ENCODE measurements around the gene C14orf119. TPM values are rescaled to one million over a fixed set of nuclear protein-coding genes. Genes with fewer than 3 reads are reported as not detected.

Gene C14orf119
- total RNA-seq, 1 donor from 2014 or later, result 35.3 TPM

DNA sequence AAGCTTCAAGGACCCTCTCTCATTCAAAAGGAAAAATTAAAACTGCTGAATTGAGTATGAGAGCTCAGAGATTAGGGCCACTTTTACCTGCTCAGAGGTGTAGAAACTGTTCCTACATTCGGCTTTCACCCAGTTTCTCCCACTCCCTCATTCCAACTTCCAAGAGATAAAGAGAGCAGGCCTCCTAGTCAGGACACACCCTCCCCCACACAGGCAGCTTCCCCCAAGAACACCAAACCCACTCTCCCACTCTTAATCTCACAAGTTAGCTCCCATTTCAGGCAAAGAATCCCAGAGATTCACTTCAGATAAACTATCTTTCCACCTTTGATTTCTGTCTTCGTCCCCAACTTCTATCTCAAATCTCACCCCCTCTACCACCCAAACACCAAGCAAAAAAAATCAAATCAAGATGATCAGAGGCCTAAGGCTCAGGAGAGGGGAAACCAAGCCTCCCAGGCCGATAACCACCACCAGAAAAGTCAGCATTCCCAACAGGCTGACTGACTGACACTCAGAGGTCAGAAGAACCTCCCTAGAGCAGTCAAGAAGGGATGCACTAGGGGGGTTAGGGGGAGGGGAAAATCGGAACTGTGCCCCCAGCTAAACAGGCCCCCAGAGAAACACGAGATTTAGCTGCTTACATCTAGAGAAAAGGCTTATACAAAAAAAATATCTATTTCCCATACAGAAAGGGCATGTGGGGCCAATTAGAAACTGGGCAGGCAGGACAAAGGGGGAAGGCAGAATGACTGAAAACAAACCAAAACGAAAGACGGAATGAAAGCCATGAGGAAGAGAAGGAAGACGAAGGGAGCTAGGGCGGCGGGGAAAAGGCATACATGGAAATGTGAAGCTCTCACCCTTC is 24.8 kb upstream of the C14orf119 start:
- DNase-seq (no peak), ATAC-seq (ENCODE audit: low read depth) (no peak)
- Mint-ChIP-seq H3K4me1 (peaks cover 36% of the 10 kb centered on the region), H3K4me3 (peak overlapping the region; percentile 98), H3K9me3 (no peaks in the 10 kb centered on the region), H3K36me3 (ENCODE audit: low read depth) (peaks cover 78% of the 10 kb centered on the region), H3K27me3 (no peaks in the 10 kb centered on the region), H3K27ac (peak overlapping the region; percentile 92)
- no peak for TF ChIP-seq CTCF (IDR thresholded peaks at IDR 0.05)
- intact Hi-C loops (cut with micrococcal nuclease), result loop anchor here (1.0 kb wide), 1 partner anchor 24 kb away; no protein-coding TSS in a partner anchor
- ChIA-PET POLR2A (interaction anchor here (0.5 to 4.0 kb wide), 4 partner anchors 8 to 32 kb away, joined by 6 to 36 read pairs (median 6); partner anchors contain the start of genes ACIN1 and C14orf119), CTCF (interaction anchor here (1.0 to 3.3 kb wide), 11 partner anchors 8 to 310 kb away, joined by 3 to 15 read pairs (median 3); partner anchors contain the start of genes CDH24 and CIROP)

- H3K4me1 Mint-ChIP-seq, result peaks cover 36% of the 10 kb centered on the region
- H3K4me3 Mint-ChIP-seq, result peak overlapping the region; percentile 98
- peak; percentile 88 for ATAC-seq (ENCODE audit: low read depth)
- peaks cover 77% of the 10 kb centered on the region for H3K36me3 Mint-ChIP-seq (ENCODE audit: low read depth)
- peak overlapping the region; percentile 92 for H3K27ac Mint-ChIP-seq
- H3K9me3 Mint-ChIP-seq, result no peaks in the 10 kb centered on the region
- DNase-seq, result peak; percentile 57
- intact Hi-C loops (cut with micrococcal nuclease), result loop anchor here (1.0 kb wide), 1 partner anchor 23 kb away; no protein-coding TSS in a partner anchor
- TF ChIP-seq CTCF (IDR thresholded peaks at IDR 0.05), result no peak
- CTCF ChIA-PET, result interaction anchor here (1.0 to 3.3 kb wide), 10 partner anchors 9 to 309 kb away, joined by 3 to 15 read pairs (median 4); partner anchors contain the start of genes CDH24 and CIROP
- POLR2A ChIA-PET, result interaction anchor here (0.7 to 4.0 kb wide), 8 partner anchors 11 to 305 kb away, joined by 3 to 36 read pairs (median 5); partner anchors contain the start of genes ACIN1, C14orf119, OXA1L and PSMB5
- H3K27me3 Mint-ChIP-seq, result no peaks in the 10 kb centered on the region
These were observed 23.9 kb upstream of the C14orf119 start for GRCh38 chr14:23071244-23071920.

- no peak for TF ChIP-seq CTCF (IDR thresholded peaks at IDR 0.05)
- intact Hi-C loops (cut with micrococcal nuclease), result loop anchor here (1.0 kb wide), 1 partner anchor 22 kb away; no protein-coding TSS in a partner anchor
- peaks cover 77% of the 10 kb centered on the region for H3K36me3 Mint-ChIP-seq (ENCODE audit: low read depth)
- ATAC-seq (ENCODE audit: low read depth), result no peak
- CTCF ChIA-PET, result interaction anchor here (1.0 to 3.3 kb wide), 9 partner anchors 13 to 308 kb away, joined by 3 to 15 read pairs (median 5); partner anchors contain the start of genes ACIN1, C14orf119 and CDH24
- peak overlapping the region; percentile 98 for H3K4me3 Mint-ChIP-seq
- no peaks in the 10 kb centered on the region for H3K9me3 Mint-ChIP-seq
- no peaks in the 10 kb centered on the region for H3K27me3 Mint-ChIP-seq
- POLR2A ChIA-PET, result interaction anchor here (0.7 to 4.0 kb wide), 8 partner anchors 10 to 306 kb away, joined by 3 to 36 read pairs (median 5); partner anchors contain the start of genes ACIN1, C14orf119, OXA1L and PSMB5
- peaks cover 39% of the 10 kb centered on the region for H3K4me1 Mint-ChIP-seq
- no peak for DNase-seq
- H3K27ac Mint-ChIP-seq, result peak overlapping the region; percentile 92
These were observed 23.3 kb upstream of the C14orf119 start for GRCh38 chr14:23071921-23072539.

DNA sequence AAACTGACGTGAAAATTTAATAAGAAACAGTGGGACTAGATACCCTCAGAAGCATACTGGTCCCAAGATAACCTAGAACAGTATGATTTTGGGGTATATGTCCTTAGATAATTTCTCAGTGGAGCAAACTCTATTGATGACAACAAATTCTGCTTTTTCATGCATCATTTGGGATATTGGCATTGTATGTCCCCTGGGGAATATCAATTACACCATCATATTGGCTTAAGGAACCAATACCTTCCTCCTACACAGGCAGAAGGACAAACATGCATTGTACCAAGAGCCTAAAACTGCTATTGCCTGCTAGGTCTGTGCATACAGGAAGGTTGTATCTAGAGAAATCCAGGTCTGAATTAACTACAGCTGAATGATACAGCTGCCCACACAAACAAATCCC is 20.4 kb upstream of the C14orf119 start:
- intact Hi-C loops (cut with micrococcal nuclease), result loop anchor here (5.0 kb wide), 1 partner anchor 222 kb away; no protein-coding TSS in a partner anchor
- no peak for TF ChIP-seq CTCF (IDR thresholded peaks at IDR 0.05)
- ChIA-PET CTCF (interaction anchor here (1.2 to 1.3 kb wide), 2 partner anchors 18 to 46 kb away, joined by 3 read pairs; no protein-coding TSS in a partner anchor), POLR2A (interaction anchor here (0.5 to 1.2 kb wide), 3 partner anchors 12 to 246 kb away, joined by 4 read pairs; no protein-coding TSS in a partner anchor)
- Mint-ChIP-seq H3K9me3 (no peaks in the 10 kb centered on the region), H3K27ac (no peak overlapping the region), H3K4me1 (peaks cover 25% of the 10 kb centered on the region), H3K27me3 (no peaks in the 10 kb centered on the region), H3K4me3 (no peak overlapping the region), H3K36me3 (ENCODE audit: low read depth) (peaks cover 82% of the 10 kb centered on the region)
- no peak for DNase-seq
- no peak for ATAC-seq (ENCODE audit: low read depth)
